ENCODE measurements around the gene TRAPPC2L.

DNA sequence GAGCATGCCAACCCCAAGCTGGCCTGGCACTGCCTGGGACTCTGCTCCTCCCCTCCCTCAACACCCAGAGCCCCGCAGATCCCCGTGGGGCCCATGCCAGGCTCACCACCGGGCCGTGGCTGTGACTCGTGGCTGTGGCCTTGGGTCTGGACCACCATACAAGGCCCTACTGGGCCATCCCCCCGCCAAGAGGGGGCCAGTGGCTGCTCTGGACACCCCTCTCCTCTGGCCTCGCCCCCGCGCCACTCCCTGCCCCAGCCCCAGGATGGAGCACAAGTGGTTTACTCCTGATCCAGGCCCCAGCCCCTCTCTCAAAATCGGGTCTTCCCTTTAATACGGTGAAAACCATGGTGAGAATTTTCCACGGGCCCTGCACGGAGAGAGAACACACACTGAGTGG is 6.5 kb downstream of the TRAPPC2L start:
- TF ChIP-seq POLR2A (IDR thresholded peaks at IDR 0.05; ENCODE audit: low read depth, low read length) = no peak
- TF ChIP-seq POLR2AphosphoS5 (IDR thresholded peaks at IDR 0.05; ENCODE audit: low read depth, low read length) = no peak
- no peak for TF ChIP-seq SPI1 (IDR thresholded peaks at IDR 0.05; ENCODE audit: low read depth, low read length)
- TF ChIP-seq TAF1 (IDR thresholded peaks at IDR 0.05; ENCODE audit: low read depth, low read length) = no peak
- TF ChIP-seq POU2F2 (IDR thresholded peaks at IDR 0.05; ENCODE audit: low read depth, low read length) = no peak
- no peak for TF ChIP-seq PAX5 (IDR thresholded peaks at IDR 0.05; ENCODE audit: insufficient read depth, low read length, severe bottlenecking)
